SJSA1 (cell line): ENCODE measurements around the gene TXNDC8. TPM values are rescaled to one million over a fixed set of nuclear protein-coding genes. Genes with fewer than 3 reads are reported as not detected.

Source experiments
- DNase-seq, 2 experiments: peaks; one replicate each; pipeline ENCODE4 v3.0.0-alpha.2; 2015 to 2020; ENCODE audit warnings: low spot score in 2 of 2, low read depth in 1 of 2
- H3K27ac ChIP-seq: fragments of 250-450 bp; sonication (Bioruptor Pico); 2 replicates; pipeline ENCODE4 v1.5.1; 2020; ENCODE audit warnings: mild to moderate bottlenecking, moderate library complexity
- H3K27me3 ChIP-seq: fragments of 250-450 bp; sonication (Bioruptor Pico); replicated peaks from 2 replicates; pipeline ENCODE4 v1.5.1; 2020; ENCODE audit warnings: mild to moderate bottlenecking, moderate library complexity
- H3K36me3 ChIP-seq: fragments of 250-450 bp; sonication (Bioruptor Pico); 2 replicates; pipeline ENCODE4 v1.5.1; 2020; ENCODE audit warnings: mild to moderate bottlenecking
- H3K4me1 ChIP-seq: fragments of 250-450 bp; sonication (Bioruptor Pico); replicated peaks from 2 replicates; pipeline ENCODE4 v1.6.1; 2021; ENCODE audit warnings: mild to moderate bottlenecking
- H3K4me3 ChIP-seq: fragments of 250-450 bp; sonication (Bioruptor Pico); 2 replicates; pipeline ENCODE4 v1.5.1; 2020; ENCODE audit warnings: mild to moderate bottlenecking
- H3K9me3 ChIP-seq: fragments of 250-450 bp; sonication (Bioruptor Pico); replicated peaks from 2 replicates; pipeline ENCODE4 v1.5.1; 2020; ENCODE audit warnings: mild to moderate bottlenecking
- total RNA-seq: library from RNA; depleted of rRNA; stranded (reverse); fragments of >200 nt; shearing (Covaris generic); gene quantifications from 2 replicates; pipeline ENCODE4 v1.2.3, GENCODE V29; 2014; rRNA removed

TXNDC8 gene
- total RNA-seq, 1 experiment from 2014 or later: not detected

GRCh38 chr9:110255463-110256379 lies 81.9 kb downstream of the TXNDC8 start:
- H3K4me3 ChIP-seq: peak overlapping the region; percentile 86
- DNase-seq: peak; percentile 62 to 77
- H3K27me3 ChIP-seq: no peaks in the 10 kb centered on the region
- no peaks in the 10 kb centered on the region for H3K9me3 ChIP-seq
- H3K36me3 ChIP-seq: peaks cover 19% of the 10 kb centered on the region
- H3K27ac ChIP-seq: peak overlapping the region; percentile 89
- H3K4me1 ChIP-seq: peaks cover 29% of the 10 kb centered on the region

- no peaks in the 10 kb centered on the region for H3K27me3 ChIP-seq
- DNase-seq: no peak
Observed at GRCh38 chr9:110255034-110255462, 82.6 kb downstream of the TXNDC8 start.

GRCh38 chr9:110254500-110254899 lies 83.2 kb downstream of the TXNDC8 start:
- no peaks in the 10 kb centered on the region for H3K27me3 ChIP-seq
- H3K4me1 ChIP-seq: peaks cover 29% of the 10 kb centered on the region
- H3K27ac ChIP-seq: no peak overlapping the region
- no peaks in the 10 kb centered on the region for H3K9me3 ChIP-seq
- peak overlapping the region; percentile 86 for H3K4me3 ChIP-seq
- DNase-seq: no peak
- H3K36me3 ChIP-seq: peaks cover 31% of the 10 kb centered on the region

More at GRCh38 chr9:110255034-110255462, 82.6 kb downstream of the TXNDC8 start:
- H3K27ac ChIP-seq: peak overlapping the region; percentile 89
- no peaks in the 10 kb centered on the region for H3K9me3 ChIP-seq
- peak overlapping the region; percentile 86 for H3K4me3 ChIP-seq
- peaks cover 26% of the 10 kb centered on the region for H3K36me3 ChIP-seq
- peaks cover 29% of the 10 kb centered on the region for H3K4me1 ChIP-seq

Other genes with a start within 250 kb of the TXNDC8 start
- not detected in 2 replicates for gene C9orf152, start 129.7 kb downstream of the TXNDC8 start, total RNA-seq
- gene TXN, start 81.4 kb downstream of the TXNDC8 start, total RNA-seq: 246 and 303 TPM in 2 replicates
- not detected in 2 replicates for gene SVEP1, start 241.9 kb upstream of the TXNDC8 start, total RNA-seq